Cardiac fibroblast (primary cell): ENCODE data around the gene ABCA10.

ENCODE experiments used
- DNase-seq, 2 donors: peaks; one replicate each; pipeline versions ENCODE4 v3.0.0 to v3.0.0-alpha.2; 2010; ENCODE audit warnings: low read depth in 2 of 2
- H3K4me3 ChIP-seq, 2 donors: replicated peaks in 1 of 2; 1 replicate in 1 of 2; 2 replicates in 1 of 2; pipeline ENCODE4 v1.5.1; 2011; ENCODE audit warnings: low read depth in 2 of 2, low read length in 2 of 2, mild to moderate bottlenecking in 2 of 2, moderate library complexity in 1 of 2
- TF ChIP-seq, protein P1 (sequence below): IDR thresholded peaks from one replicate; pipeline ENCODE4 v1.5.1; 2011; ENCODE audit warnings: low read depth, mild to moderate bottlenecking, low read length, inconsistent platforms

The ABCA10 gene

DNA sequence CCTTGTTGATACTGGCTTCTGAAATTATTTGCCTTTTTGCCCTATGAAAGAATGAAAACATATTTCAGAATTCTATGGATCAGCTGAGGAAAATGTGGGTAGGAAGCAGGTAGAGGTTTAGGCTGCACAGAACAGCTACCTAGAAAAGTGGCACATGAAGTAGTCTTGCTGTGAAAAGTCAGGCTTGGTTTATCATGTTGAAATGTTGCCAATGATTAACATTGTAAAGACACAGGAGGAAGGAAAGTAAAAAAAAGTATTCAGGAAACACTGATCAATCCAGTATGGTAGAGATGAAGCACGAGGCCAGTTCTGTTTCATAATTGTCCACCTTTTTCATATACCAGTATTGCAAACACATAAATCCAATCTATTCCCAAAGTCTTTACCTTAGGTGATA, 116.8 kb downstream of the ABCA10 start:
- DNase-seq = no peak
- no peak overlapping the region for H3K4me3 ChIP-seq
- TF ChIP-seq, protein P1, sequence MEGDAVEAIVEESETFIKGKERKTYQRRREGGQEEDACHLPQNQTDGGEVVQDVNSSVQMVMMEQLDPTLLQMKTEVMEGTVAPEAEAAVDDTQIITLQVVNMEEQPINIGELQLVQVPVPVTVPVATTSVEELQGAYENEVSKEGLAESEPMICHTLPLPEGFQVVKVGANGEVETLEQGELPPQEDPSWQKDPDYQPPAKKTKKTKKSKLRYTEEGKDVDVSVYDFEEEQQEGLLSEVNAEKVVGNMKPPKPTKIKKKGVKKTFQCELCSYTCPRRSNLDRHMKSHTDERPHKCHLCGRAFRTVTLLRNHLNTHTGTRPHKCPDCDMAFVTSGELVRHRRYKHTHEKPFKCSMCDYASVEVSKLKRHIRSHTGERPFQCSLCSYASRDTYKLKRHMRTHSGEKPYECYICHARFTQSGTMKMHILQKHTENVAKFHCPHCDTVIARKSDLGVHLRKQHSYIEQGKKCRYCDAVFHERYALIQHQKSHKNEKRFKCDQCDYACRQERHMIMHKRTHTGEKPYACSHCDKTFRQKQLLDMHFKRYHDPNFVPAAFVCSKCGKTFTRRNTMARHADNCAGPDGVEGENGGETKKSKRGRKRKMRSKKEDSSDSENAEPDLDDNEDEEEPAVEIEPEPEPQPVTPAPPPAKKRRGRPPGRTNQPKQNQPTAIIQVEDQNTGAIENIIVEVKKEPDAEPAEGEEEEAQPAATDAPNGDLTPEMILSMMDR = no peak

DNA sequence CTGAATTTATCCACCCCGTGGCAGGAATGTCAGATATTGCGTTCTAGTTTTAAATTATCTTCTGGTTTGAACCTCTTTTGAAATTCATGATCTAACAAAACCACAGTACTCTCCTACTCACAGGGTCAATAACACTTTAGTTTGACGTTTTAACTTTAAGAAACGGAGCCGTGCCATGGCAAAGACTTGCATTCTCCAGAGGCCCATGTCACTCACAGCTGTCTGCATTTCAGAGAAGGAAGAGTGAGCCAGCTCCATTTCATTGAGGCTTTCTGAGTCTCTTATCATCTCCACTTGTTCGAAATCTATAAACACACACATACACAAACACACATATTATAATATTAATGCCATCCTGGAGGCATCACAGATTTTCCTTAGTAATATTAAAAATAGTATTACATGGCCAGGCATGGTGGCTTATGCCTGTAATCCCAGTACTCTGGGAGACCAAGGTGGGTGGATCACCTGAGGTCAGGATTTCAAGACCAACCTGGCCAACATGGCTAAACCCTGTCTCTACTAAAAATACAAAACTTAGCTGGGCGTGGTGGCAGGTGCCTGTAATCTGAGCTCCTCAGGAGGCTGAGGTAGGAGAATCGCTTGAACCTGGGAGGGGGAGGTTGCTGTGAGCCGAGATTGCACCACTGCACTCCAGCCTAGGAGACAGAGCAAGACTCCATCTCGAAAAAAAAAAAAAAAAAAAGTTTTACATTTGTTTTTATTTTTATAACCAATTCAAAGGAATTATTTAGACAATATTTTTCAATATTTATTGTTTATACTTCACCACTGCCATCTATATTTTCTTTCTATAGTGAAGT, 122.5 kb downstream of the ABCA10 start:
- TF ChIP-seq, protein P1 = no peak

DNA sequence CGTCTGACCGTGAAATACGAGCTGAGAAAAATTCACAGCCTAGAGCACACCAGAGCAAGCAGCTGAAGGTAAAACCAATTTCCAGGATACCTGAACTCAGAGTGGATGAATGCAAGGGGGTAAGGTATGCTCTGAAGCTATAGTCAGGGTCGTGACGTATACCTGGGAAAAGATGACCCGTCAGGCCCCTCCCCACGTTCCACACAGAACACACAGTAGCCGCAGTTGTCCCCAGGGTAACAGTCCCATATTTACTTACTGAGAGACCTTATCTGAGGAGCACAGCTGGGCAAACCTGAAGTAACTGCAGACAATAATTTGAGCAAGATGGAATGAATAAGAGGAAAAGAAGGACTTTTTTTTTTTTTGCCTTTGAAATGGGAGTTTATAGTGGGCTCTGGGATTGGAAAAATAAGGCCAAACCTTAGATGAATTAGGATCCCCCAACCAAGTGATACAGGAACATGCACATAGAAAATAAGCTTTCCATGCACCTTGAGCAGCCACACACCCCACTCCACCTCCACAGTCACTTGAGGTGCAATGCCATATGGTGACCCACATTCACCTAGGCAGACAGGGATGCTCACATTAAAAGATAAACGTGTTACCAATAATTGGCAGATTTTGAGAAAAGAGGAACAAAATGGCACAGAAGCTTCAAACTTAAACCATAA, 124.9 kb downstream of the ABCA10 start:
- TF ChIP-seq, protein P1 = no peak
- DNase-seq = no peak
- no peak overlapping the region for H3K4me3 ChIP-seq

More for the DNA sequence above, 122.5 kb downstream of the ABCA10 start:
- no peak for DNase-seq
- no peak overlapping the region for H3K4me3 ChIP-seq

DNA sequence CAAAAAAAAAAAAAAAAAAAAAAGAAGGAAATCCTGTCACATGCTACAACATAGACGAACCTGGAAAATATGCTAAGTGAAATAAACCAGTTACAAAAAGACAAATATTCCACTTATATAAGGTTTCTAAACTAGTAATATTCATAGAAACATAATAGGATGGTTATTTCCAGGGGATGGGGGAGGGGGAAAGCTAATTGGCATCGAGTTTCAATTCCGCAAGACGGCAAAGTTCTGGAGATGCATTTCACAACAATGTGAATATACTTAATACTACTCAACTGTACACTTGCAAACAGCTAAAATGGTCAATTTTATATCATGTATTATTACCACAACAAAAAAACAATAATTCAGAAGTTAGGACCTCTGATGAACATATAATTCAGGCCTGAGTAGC, 130.0 kb downstream of the ABCA10 start:
- H3K4me3 ChIP-seq = no peak overlapping the region
- DNase-seq = no peak
- TF ChIP-seq, protein P1 = no peak
